Mesodermal cell (in vitro differentiated cells): Measurements from ENCODE around the gene PRR33. TPM values are rescaled to one million over a fixed set of nuclear protein-coding genes. Genes with fewer than 3 reads are reported as not detected.
"Not testable (repeated sequence)": the region's sequence is repeated elsewhere in the genome, so short reads cannot be mapped to it uniquely, and the experiment has no call there.

ENCODE experiments used
- H3K27ac ChIP-seq: 2 replicates; pipeline ENCODE4 v1.7.0; 2013; ENCODE audit warnings: mild to moderate bottlenecking, low read depth, low read length, moderate library complexity; ENCODE audit not compliant: severe bottlenecking
- H3K36me3 ChIP-seq: 2 replicates; pipeline ENCODE4 v1.7.1; 2013; ENCODE audit warnings: mild to moderate bottlenecking, low read length, moderate library complexity; ENCODE audit not compliant: control insufficient read depth, insufficient read depth
- H3K4me1 ChIP-seq: one replicate; pipeline ENCODE4 v1.7.1; 2013; ENCODE audit warnings: mild to moderate bottlenecking, low read length; ENCODE audit not compliant: insufficient read depth, control insufficient read depth, poor library complexity, severe bottlenecking
- H3K4me3 ChIP-seq: 2 replicates; pipeline ENCODE4 v1.7.0; 2013; ENCODE audit warnings: low read length, control low read depth, mild to moderate bottlenecking; ENCODE audit not compliant: insufficient read depth, poor library complexity, severe bottlenecking; ENCODE audit errors: extremely low read depth
- H3K9me3 ChIP-seq: 2 replicates; pipeline ENCODE4 v1.7.1; 2013; ENCODE audit warnings: mild to moderate bottlenecking, low read length, moderate library complexity; ENCODE audit not compliant: control insufficient read depth
- WGBS, 2 experiments: methylation state at CpG; one replicate each; pipeline ENCODE4 v1.1.5; 2013; ENCODE audit warnings: missing lambda C conversion rate in 2 of 2; ENCODE audit not compliant: insufficient coverage in 2 of 2; 5-methylcytosine and 5-hydroxymethylcytosine counted together
- polyA plus RNA-seq, 2 experiments: library from polyadenylated mRNA; stranded (reverse); fragments of 50-300 nt; gene quantifications; one replicate each; pipeline ENCODE4 v1.2.3, GENCODE V29; 2013

The PRR33 gene
- not detected for polyA plus RNA-seq (2013, experiment 1 of 2)
- not detected for polyA plus RNA-seq (2013, experiment 2 of 2)

GRCh38 chr11:1891831-1892115, at the start of gene PRR33:
PRR33 (minus strand) TSS chr11:1891895; CDS start chr11:1890584, 1,311 bp downstream.
- 93 to 100% methylated on average over 1 to 3 of the region's 7 CpGs for WGBS, 2 experiments
- no peak within 1 kb of the TSS for H3K27ac ChIP-seq
- H3K36me3 ChIP-seq = no peaks in the 10 kb centered on the region
- no peaks in the 10 kb centered on the region for H3K4me1 ChIP-seq
- H3K9me3 ChIP-seq = no peaks in the 10 kb centered on the region
- no peak within 1 kb of the TSS for H3K4me3 ChIP-seq

- not testable (repeated sequence) for H3K27ac ChIP-seq, H3K4me1 ChIP-seq, H3K36me3 ChIP-seq, H3K9me3 ChIP-seq, H3K4me3 ChIP-seq
- WGBS, 2 experiments = 80 to 100% methylated on average over 1 of the region's 1 CpG
These were observed 48.1 kb upstream of the PRR33 start for GRCh38 chr11:1939788-1940187.

DNA sequence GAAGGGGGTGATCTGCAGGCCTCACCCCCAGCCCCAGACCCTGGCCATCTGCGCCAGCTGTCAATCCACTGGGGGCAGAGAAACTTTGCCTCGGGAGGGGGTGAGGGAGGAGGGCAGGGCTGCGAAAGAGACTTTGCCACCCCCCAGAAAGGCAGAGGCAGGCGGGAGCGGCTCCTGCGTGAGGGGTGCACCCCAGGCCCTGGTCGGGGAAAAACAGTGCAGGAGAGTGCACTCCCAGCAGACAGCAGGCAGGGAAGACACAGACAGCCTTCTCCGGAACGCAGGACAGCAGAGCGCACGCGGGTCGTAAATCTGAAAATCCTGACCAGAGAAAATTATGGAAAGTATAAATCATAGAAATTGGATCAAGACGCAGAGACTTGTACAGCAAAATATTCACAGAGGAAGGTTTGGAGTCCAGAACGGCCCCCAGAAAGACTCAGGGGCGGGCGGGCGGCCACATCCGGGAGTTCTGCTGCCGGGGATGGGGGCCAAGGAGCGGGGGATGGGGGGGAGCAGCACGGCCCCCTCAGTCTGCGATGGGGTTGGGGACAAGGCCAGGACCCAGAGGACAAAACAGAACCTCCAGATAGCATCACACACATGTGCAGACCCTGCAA, 47.4 kb upstream of the PRR33 start:
- Histone ChIP-seq H3K4me1 (no peaks in the 10 kb centered on the region), H3K27ac (no peak overlapping the region), H3K4me3 (no peak overlapping the region), H3K36me3 (no peaks in the 10 kb centered on the region), H3K9me3 (no peaks in the 10 kb centered on the region)
- 85 to 89% methylated on average over 6 to 18 of the region's 23 CpGs for WGBS, 2 experiments

- 90 to 93% methylated on average over 20 to 21 of the region's 27 CpGs for WGBS, 2 experiments
- H3K27ac ChIP-seq = no peak overlapping the region
- no peaks in the 10 kb centered on the region for H3K9me3 ChIP-seq
- no peak overlapping the region for H3K4me3 ChIP-seq
- H3K36me3 ChIP-seq = no peaks in the 10 kb centered on the region
- no peaks in the 10 kb centered on the region for H3K4me1 ChIP-seq
These were observed 46.8 kb upstream of the PRR33 start for GRCh38 chr11:1938343-1939005.

DNA sequence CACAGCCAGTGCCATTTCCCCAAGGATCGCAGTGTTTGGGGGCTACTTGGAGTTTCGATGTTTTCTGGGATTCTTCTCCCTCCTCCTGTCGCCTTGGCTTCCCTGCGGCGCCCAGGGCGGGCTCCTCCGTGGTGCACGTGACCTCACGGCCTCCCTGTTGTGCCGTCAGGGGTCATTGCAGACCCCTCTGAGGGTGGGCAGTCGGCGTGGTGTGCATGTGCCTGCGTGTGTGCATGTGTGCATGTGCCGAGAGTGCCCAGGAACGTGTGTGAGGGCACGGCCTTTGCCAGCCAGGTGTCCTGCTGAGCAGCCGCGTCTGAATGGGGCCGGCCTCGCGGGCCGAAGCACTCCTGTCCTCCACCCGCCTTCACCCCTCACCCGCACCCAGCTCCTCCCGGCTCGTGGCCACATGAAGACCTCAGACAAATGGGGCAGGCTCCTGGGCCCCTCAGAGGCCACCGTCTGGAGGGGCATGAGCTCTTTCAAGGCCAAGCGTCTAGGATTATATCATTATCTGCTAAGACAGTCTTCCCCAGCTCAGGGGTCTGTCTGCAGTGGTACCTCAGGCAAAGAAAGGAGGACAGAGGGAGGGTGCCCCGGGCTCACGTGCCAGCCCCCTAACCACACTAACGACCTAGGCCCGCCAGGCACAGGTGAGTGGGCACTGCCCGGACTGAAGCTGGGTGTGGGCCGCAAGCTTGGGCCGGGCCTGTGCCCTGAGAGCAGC, 46.1 kb upstream of the PRR33 start:
- Histone ChIP-seq H3K4me3 (no peak overlapping the region), H3K27ac (no peak overlapping the region), H3K9me3 (no peaks in the 10 kb centered on the region), H3K36me3 (no peaks in the 10 kb centered on the region), H3K4me1 (no peaks in the 10 kb centered on the region)
- WGBS, 2 experiments = 83 to 87% methylated on average over 24 to 32 of the region's 35 CpGs

- H3K4me1 ChIP-seq = no peaks in the 10 kb centered on the region
- no peaks in the 10 kb centered on the region for H3K36me3 ChIP-seq
- WGBS, 2 experiments = 91% methylated on average over 31 to 34 of the region's 34 CpGs
These were observed 45.3 kb upstream of the PRR33 start for GRCh38 chr11:1936781-1937615.

DNA sequence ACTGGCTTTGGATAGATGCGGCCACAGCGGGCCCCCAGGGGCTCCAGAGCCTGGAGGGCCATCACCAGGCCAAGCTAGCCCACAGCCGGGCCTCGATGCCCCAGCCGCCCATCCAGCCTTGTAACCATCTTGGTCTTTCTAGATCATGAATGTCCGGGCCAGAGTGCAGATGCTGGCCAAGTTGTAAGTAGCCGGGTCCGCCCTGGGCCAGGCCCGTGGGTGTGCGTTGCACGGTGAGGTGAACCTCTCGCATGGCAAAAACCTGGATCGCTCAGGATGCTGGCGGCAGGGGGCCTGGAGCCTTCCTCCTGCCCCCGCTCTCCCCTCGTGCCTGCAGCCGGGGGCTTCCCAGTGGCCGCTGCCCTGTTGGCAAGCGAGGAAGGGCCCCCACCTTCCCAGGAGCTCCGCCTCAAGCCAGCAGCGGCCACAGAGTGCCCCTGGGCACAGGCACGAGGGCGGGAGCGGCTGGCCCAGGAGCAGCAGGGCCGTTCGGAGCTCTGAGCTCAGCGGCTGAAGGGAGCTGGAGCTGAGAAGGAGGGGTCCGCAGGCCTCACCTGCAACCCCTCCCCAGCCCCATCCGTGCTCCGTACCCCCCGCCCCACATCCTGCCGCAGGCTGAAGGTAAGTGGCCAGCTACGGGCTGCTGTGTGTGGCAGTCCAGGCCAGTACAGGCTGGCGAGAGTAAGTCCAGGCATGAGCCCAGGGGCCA, 44.5 kb upstream of the PRR33 start:
- WGBS, 2 experiments = 93% methylated on average over 28 to 30 of the region's 34 CpGs
- no peaks in the 10 kb centered on the region for H3K9me3 ChIP-seq

More at GRCh38 chr11:1936781-1937615, 45.3 kb upstream of the PRR33 start:
- H3K9me3 ChIP-seq = no peaks in the 10 kb centered on the region
- H3K4me3 ChIP-seq = no peak overlapping the region
- H3K27ac ChIP-seq = no peak overlapping the region

GRCh38 chr11:1935156-1936071, 43.7 kb upstream of the PRR33 start:
- Histone ChIP-seq H3K4me1 (no peaks in the 10 kb centered on the region), H3K36me3 (no peaks in the 10 kb centered on the region), H3K4me3 (no peak overlapping the region), H3K9me3 (no peaks in the 10 kb centered on the region), H3K27ac (no peak overlapping the region)
- 82 to 92% methylated on average over 24 to 31 of the region's 33 CpGs for WGBS, 2 experiments

More for the DNA sequence above, 44.5 kb upstream of the PRR33 start:
- Histone ChIP-seq H3K36me3 (no peaks in the 10 kb centered on the region), H3K4me3 (no peak overlapping the region), H3K4me1 (no peaks in the 10 kb centered on the region), H3K27ac (no peak overlapping the region)

- H3K27ac ChIP-seq = no peak overlapping the region
- H3K36me3 ChIP-seq = no peaks in the 10 kb centered on the region
These were observed 42.9 kb upstream of the PRR33 start for GRCh38 chr11:1934335-1935155.

More at GRCh38 chr11:1934335-1935155, 42.9 kb upstream of the PRR33 start:
- H3K4me1 ChIP-seq = peaks cover 3% of the 10 kb centered on the region
- no peak overlapping the region for H3K4me3 ChIP-seq
- no peaks in the 10 kb centered on the region for H3K9me3 ChIP-seq
- WGBS, 2 experiments = 77 to 79% methylated on average over 17 to 21 of the region's 24 CpGs
